GM12801 (cell line): ENCODE results near the gene BFSP1.

Experiments
- CTCF ChIP-seq: IDR thresholded peaks from one replicate; pipeline ENCODE4 v1.5.1; 2011; ENCODE audit warnings: control low read depth; ENCODE audit not compliant: insufficient read length; ENCODE audit errors: extremely low read depth

Gene BFSP1

GRCh38 chr20:17541596-17541995, 10.4 kb upstream of the BFSP1 start:
- TF ChIP-seq CTCF = no peak

- TF ChIP-seq CTCF = no peak
Measured at GRCh38 chr20:17538517-17539170, 7.5 kb upstream of the BFSP1 start.

GRCh38 chr20:17537959-17538358, 6.8 kb upstream of the BFSP1 start:
- TF ChIP-seq CTCF = no peak

GRCh38 chr20:17536944-17537444, 5.8 kb upstream of the BFSP1 start:
- TF ChIP-seq CTCF = peak; percentile 40

- TF ChIP-seq CTCF = no peak
Measured at GRCh38 chr20:17534077-17534476, 2.9 kb upstream of the BFSP1 start.

DNA sequence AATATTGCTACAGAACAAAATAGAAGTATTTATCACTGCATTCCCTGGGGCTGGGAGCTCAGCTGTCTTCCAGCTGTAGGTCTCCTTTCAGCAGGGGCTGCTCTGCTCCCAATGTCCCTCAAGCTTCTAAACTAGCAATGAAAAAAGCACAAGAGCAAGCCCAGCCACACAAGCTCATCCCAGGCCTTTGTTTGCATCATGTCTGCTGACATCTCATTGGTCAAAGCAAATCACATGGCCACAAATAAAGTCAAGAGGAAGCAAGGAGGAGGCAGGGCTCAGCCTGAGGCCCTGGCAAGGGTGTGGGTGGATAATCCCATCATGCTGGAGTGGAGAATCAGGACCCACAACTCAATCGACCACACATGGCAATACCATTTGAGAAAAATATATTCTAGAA, 2.2 kb upstream of the BFSP1 start:
- TF ChIP-seq CTCF = no peak

DNA sequence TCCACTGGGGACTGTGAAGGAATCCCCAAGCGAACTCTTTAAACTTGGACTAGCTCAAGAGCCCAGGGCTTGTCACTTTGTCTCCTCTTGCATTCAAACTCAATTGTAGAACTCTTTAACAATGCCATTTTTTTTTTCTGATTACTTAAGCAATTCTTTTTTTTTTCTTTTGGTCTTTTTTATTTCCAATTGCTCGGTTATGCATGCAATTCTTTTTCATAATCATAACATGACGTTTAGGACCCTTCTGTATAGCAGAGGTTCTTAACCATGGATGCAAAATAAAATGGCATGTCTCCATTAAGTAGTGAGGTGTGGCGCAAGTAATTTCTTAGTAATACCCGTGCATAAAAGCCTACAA, 466 bp upstream of the BFSP1 start:
- TF ChIP-seq CTCF = no peak
